ENCODE measurements around the gene PSMC4. TPM values are rescaled to one million over a fixed set of nuclear protein-coding genes. Genes with fewer than 3 reads are reported as not detected.

Gene PSMC4
- total RNA-seq, 1 experiment from 2014 or later, result 120 TPM

- DNase-seq (ENCODE audit: low read depth, low spot score) (no peak), ATAC-seq (no peak)
- no TSS peak for BruUV-seq (replicated peaks)
- CTCF ChIA-PET, result no interaction called here
- no peaks in the 10 kb centered on the region for H3K27me3 ChIP-seq (ENCODE audit: insufficient read depth, low read length)
- H3K4me1 ChIP-seq (ENCODE audit: control insufficient read depth in 1 of 2, insufficient read depth in 2 of 2, low read length in 2 of 2), result peaks cover 0 to 6% of the 10 kb centered on the region in 2 experiments; a peak in 2 of 4 replicates
- no peak overlapping the region for H3K27ac ChIP-seq (ENCODE audit: low read depth, low read length)
- no peaks in the 10 kb centered on the region for H3K9me2 ChIP-seq (ENCODE audit: insufficient read depth)
- H3K9ac ChIP-seq (ENCODE audit: low read length), result no peak overlapping the region
- H2AFZ ChIP-seq (ENCODE audit: low read depth, low read length, poor library complexity, severe bottlenecking), result no peak overlapping the region
- POLR2A ChIA-PET, result no interaction called here
- H3K79me2 ChIP-seq (ENCODE audit: insufficient read depth, low read length), result no peaks in the 10 kb centered on the region
- no peaks in the 10 kb centered on the region for H4K20me1 ChIP-seq (ENCODE audit: insufficient read depth)
- TF ChIP-seq ATF3 (IDR thresholded peaks at IDR 0.05) (no peak), EZH2phosphoT487 (IDR thresholded peaks at IDR 0.05; ENCODE audit: borderline replicate concordance) (no peak), SIN3A (IDR thresholded peaks at IDR 0.05; ENCODE audit: low read depth) (no peak), ZBTB33 (IDR thresholded peaks at IDR 0.05; ENCODE audit: extremely low read depth, insufficient replicate concordance, low read length) (no peak), TCF7L2 (IDR thresholded peaks at IDR 0.05; ENCODE audit: borderline replicate concordance, extremely low read depth, insufficient read depth, insufficient read length) (no peak), SP1 (IDR thresholded peaks at IDR 0.05; ENCODE audit: low read depth) (no peak), ZNF274 (IDR thresholded peaks at IDR 0.05; ENCODE audit: low read depth, low read length) (no peak), REST (IDR thresholded peaks at IDR 0.05; ENCODE audit: low read depth) (no peak), RAD21 (IDR thresholded peaks at IDR 0.05; ENCODE audit: low read depth) (no peak), POLR2A (IDR thresholded peaks at IDR 0.05; ENCODE audit: borderline replicate concordance, extremely low read depth, insufficient read depth, insufficient read length) (no peak), EGR1 (IDR thresholded peaks at IDR 0.05; ENCODE audit: low read depth) (no peak), ZFX (IDR thresholded peaks at IDR 0.05) (no peak), EZH2 (IDR thresholded peaks at IDR 0.05) (no peak), CEBPB (IDR thresholded peaks at IDR 0.05; ENCODE audit: low read depth) (no peak), MAX (IDR thresholded peaks at IDR 0.05) (no peak), CTCF (IDR thresholded peaks at IDR 0.05 in 2 of 3, conservative IDR thresholded peaks at IDR 0.05 in 1 of 3; ENCODE audit: borderline replicate concordance in 1 of 3, insufficient read depth in 1 of 3, low read depth in 2 of 3, low read length in 2 of 3) (no peak), CBX3 (IDR thresholded peaks at IDR 0.05; ENCODE audit: low read depth) (no peak), ELF1 (IDR thresholded peaks at IDR 0.05; ENCODE audit: borderline replicate concordance, low read depth) (no peak)
- no peak overlapping the region for H3K4me3 ChIP-seq (replicated peaks in 1 of 2; ENCODE audit: low read depth in 1 of 2, low read length in 2 of 2)
- no peak overlapping the region for H3K4me2 ChIP-seq (ENCODE audit: low read length)
- RAD21 ChIA-PET (ENCODE audit: low non-redundant PET in 1 of 2, low total read pairs in 2 of 2, uncharacterized antibody in 2 of 2, unreplicated experiment in 2 of 2), result no interaction called here
- intact Hi-C loops (cut with micrococcal nuclease), result no loop called here
- no peaks in the 10 kb centered on the region for H3K9me3 ChIP-seq (ENCODE audit: control insufficient read depth in 1 of 2, insufficient read depth in 1 of 2, low read depth in 1 of 2, low read length in 2 of 2)
- H3K36me3 ChIP-seq (ENCODE audit: control insufficient read depth in 1 of 2, insufficient read depth in 2 of 2, low read length in 2 of 2), result no peaks in the 10 kb centered on the region
These were observed 29.2 kb upstream of the PSMC4 start for GRCh38 chr19:39941615-39942365.

Measured in HCT116 (cell line).